Testis (tissue), 3 donors: ENCODE data around the gene PCDHB1. TPM values are rescaled to one million over a fixed set of nuclear protein-coding genes. Genes with fewer than 3 reads are reported as not detected.

Source experiments
- DNase-seq: peaks from one replicate; pipeline ENCODE4 v3.0.0-alpha.2; 2019
- H3K27ac ChIP-seq, 2 donors: fragments of 200-600 bp; sonication (generic); one replicate each; pipeline ENCODE4 v1.5.1; 2019
- H3K27me3 ChIP-seq: fragments of 200-600 bp; sonication (generic); one replicate; pipeline ENCODE4 v1.5.1; 2019
- H3K36me3 ChIP-seq: fragments of 200-600 bp; sonication (generic); one replicate; pipeline ENCODE4 v1.5.1; 2017; ENCODE audit warnings: low read depth; ENCODE audit errors: missing control alignments
- H3K4me1 ChIP-seq: fragments of 200-600 bp; sonication (generic); one replicate; pipeline ENCODE4 v1.5.1; 2019
- H3K4me3 ChIP-seq, 2 donors: fragments of 200-600 bp; sonication (generic); one replicate each; pipeline ENCODE4 v1.5.1; 2017 to 2019
- H3K9me3 ChIP-seq: fragments of 200-600 bp; sonication (generic); one replicate; pipeline ENCODE4 v1.5.1; 2017
- CTCF ChIP-seq, 3 experiments: fragments of 450-650 bp in 2 of 3; fragments of 200-600 bp in 1 of 3; sonication (generic) in 1 of 3; IDR thresholded peaks; one replicate each; pipeline ENCODE4 v1.5.1; 2016 to 2019; ENCODE audit warnings: antibody characterized with exemption in 3 of 3, mild to moderate bottlenecking in 2 of 3, moderate library complexity in 1 of 3
- POLR2A ChIP-seq: fragments of 450-650 bp; IDR thresholded peaks from one replicate; pipeline ENCODE4 v1.6.1; 2017; ENCODE audit warnings: antibody characterized with exemption, mild to moderate bottlenecking, moderate library complexity
- WGBS, 2 donors: methylation state at CpG; one replicate each; pipeline ENCODE4 v1.1.5; 2018; 5-methylcytosine and 5-hydroxymethylcytosine counted together
- intact Hi-C: fragments of 100-400 bp; cut with DNase I; formaldehyde crosslinking; loops from one replicate; pipeline ENCODE4 v1.15.1; 2023; ENCODE audit warnings: low total_unique reads
- polyA plus RNA-seq: library from polyadenylated mRNA; stranded (reverse); fragments of 350-450 nt; fragmentation: Illumina TruSeq; extraction: RNeasy Lipid Tissue Mini Kit (QIAGEN cat#74804); gene quantifications from one replicate; pipeline ENCODE4 v1.2.3, GENCODE V29; 2014; ENCODE audit warnings: low read depth, low replicate concordance; ENCODE audit not compliant: insufficient read depth
- total RNA-seq, 2 donors: library from RNA; depleted of rRNA; stranded (reverse); fragments of >200 nt; gene quantifications; one replicate each; pipeline ENCODE4 v1.2.3, GENCODE V29; 2016

The PCDHB1 gene
- total and polyA plus RNA-seq, 3 donors from 2014 or later, result 0.07 to 0.16 (median 0.12) TPM

- 96 to 97% methylated on average over 3 of the region's 3 CpGs for WGBS, 2 donors
- TF ChIP-seq CTCF (IDR thresholded peaks at IDR 0.05), result no peak
- no peak for DNase-seq
- H3K4me3 ChIP-seq, result no peak overlapping the region
- H3K4me1 ChIP-seq, result peaks cover 4% of the 10 kb centered on the region
- H3K9me3 ChIP-seq, result no peaks in the 10 kb centered on the region
- no peaks in the 10 kb centered on the region for H3K36me3 ChIP-seq
- intact Hi-C loops, result no loop called here
- no peaks in the 10 kb centered on the region for H3K27me3 ChIP-seq
- no peak overlapping the region for H3K27ac ChIP-seq
These were observed 48.1 kb upstream of the PCDHB1 start for GRCh38 chr5:141003031-141003430.

GRCh38 chr5:141003791-141004611 lies 47.2 kb upstream of the PCDHB1 start:
- no peak for TF ChIP-seq CTCF (IDR thresholded peaks at IDR 0.05)
- no peak for TF ChIP-seq POLR2A
- Histone ChIP-seq H3K27me3 (no peaks in the 10 kb centered on the region), H3K9me3 (no peaks in the 10 kb centered on the region), H3K4me3 (no peak overlapping the region), H3K4me1 (peaks cover 4% of the 10 kb centered on the region), H3K36me3 (no peaks in the 10 kb centered on the region), H3K27ac (no peak overlapping the region)
- DNase-seq, result no peak
- intact Hi-C loops, result no loop called here
- 58 to 60% methylated on average over 4 of the region's 4 CpGs for WGBS, 2 donors

GRCh38 chr5:141007791-141008190 lies 43.4 kb upstream of the PCDHB1 start:
- intact Hi-C loops, result no loop called here
- H3K4me1 ChIP-seq, result no peaks in the 10 kb centered on the region
- no peak overlapping the region for H3K27ac ChIP-seq
- TF ChIP-seq POLR2A, result no peak
- no peak for TF ChIP-seq CTCF (IDR thresholded peaks at IDR 0.05)
- H3K27me3 ChIP-seq, result no peaks in the 10 kb centered on the region
- H3K9me3 ChIP-seq, result no peaks in the 10 kb centered on the region
- no peak overlapping the region for H3K4me3 ChIP-seq
- no peak for DNase-seq
- H3K36me3 ChIP-seq, result no peaks in the 10 kb centered on the region

GRCh38 chr5:141010047-141010793 lies 41.0 kb upstream of the PCDHB1 start:
- Histone ChIP-seq H3K9me3 (no peaks in the 10 kb centered on the region), H3K27ac (no peak overlapping the region), H3K4me3 (no peak overlapping the region), H3K27me3 (no peaks in the 10 kb centered on the region), H3K4me1 (no peaks in the 10 kb centered on the region), H3K36me3 (no peaks in the 10 kb centered on the region)
- TF ChIP-seq CTCF (IDR thresholded peaks at IDR 0.05), result no peak
- TF ChIP-seq POLR2A, result no peak
- 50 to 56% methylated on average over 12 of the region's 12 CpGs for WGBS, 2 donors
- DNase-seq, result no peak
- intact Hi-C loops, result no loop called here
